Measurements from ENCODE around the gene UNKL.
"Not testable (repeated sequence)": the region's sequence is repeated elsewhere in the genome, so short reads cannot be mapped to it uniquely, and the experiment has no call there.

Gene UNKL

DNA sequence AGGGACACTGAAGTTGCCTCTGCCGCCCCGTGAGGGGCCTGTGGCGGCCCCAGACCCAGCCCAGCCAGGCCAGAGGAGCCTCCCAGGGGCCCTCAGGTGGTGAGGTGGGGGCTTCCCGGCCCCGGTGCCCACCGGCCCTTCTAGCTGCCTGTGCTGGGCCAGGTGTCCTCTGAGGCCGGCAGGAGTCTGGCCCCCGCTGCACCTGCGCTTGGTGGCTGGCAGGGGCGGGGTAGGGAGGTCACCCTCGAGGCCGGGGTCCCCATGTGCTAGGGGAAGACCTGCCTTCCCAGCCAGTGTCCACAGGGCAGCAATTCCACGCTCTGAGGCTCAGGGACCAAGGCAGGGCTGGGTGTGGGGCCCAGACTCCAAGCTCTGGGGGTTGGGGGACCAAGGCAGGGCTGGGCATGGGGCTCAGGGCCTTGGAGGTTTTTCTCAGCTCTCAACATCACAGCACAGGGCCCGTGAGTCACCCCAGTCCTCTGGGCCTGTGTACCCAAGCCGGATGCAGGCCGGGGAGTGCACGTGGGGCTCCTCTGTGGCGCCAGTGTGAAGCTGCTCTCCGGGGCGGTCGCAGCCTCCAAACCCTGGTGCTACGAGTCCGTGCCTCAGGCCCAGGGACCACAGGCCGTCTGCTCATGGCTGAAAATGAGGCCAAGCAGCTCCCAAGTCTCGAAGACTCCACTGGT lies 31.2 kb upstream of the UNKL start:
- DNase-seq (ENCODE audit: low read depth in 1 of 2, low spot score in 1 of 2): no peak

DNA sequence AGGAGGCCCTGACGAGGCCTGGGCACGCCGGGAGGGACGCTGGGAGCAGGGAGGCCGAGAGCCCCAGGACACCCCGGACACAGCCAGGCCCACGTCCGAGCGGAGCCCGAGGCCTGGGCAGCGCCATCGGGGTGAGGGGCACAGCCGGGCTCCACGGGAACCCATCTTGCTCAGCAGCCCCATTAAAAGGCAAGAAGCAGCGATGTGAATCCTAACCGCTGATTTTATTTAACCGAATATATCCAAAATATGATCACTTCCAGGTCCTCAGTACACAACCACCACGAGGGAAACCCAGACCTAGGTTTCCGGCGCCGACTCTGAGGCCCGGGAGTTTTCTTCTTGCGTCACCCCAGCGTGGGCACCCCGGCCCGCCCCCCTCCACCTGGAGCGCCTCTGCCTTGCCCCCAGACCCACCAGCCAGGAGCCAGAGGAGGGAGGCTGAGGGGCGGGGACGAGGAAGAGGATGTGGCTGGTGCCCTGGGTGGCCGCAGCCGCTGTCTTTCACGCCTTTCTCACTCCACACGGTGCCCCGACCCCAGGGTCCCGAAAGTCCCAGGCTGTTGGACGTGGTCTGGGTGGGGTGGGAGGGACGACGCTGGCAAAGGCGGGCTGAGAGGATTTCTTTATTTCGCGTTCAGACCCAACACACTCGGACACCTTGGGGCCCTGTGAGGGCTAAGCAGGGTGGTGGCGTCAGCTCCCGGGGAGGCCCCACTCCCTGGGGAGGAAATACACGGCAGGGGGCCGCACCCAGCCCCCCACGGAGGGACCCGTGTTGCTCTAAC lies 30.4 kb upstream of the UNKL start:
- DNase-seq (ENCODE audit: low read depth in 1 of 2, low spot score in 1 of 2): no peak

DNA sequence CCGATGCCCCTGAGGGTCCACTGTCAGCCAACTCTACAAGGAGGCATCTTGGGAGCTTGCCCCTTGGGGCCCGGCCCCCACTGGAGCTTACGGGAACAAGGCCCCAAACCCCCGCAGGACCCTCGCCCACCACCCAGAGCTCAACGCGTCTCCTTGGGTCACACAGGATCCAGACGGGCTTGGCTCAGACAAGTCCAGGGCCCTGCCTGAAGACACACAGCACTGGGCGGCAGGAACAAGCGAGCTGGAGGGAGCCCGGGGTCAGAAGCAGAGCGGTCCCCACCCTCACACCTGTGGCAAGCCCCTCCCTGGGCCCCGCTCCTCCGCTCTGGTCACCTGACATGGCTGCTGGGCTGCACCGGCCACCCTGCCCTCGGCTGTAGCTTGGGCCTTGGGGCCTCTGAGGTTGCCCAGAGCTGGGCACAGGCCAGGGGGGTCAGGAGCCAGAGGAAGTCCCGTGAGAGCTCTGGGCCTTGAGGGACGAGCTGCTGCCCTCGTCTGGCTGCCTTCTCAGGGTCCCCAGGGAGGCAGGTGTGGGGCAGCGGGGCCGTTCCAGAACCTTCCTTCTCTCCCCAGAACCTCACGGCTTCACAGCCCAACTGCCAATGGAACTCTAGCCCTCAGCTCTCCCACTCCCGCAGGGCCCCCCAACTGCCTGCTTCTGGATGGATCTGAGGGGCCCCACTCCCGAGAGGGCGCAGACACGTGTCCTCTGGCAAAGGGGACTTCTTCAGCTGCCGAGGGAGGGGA lies 29.7 kb upstream of the UNKL start, which contains the start of gene CCDC154:
Gene CCDC154, minus strand, starts transcription at position 577 of the 750 bp plus-strand sequence. Its CDS starts 234 bp downstream, at position 343.
- DNase-seq (ENCODE audit: low read depth in 1 of 2, low spot score in 1 of 2): no peak

DNA sequence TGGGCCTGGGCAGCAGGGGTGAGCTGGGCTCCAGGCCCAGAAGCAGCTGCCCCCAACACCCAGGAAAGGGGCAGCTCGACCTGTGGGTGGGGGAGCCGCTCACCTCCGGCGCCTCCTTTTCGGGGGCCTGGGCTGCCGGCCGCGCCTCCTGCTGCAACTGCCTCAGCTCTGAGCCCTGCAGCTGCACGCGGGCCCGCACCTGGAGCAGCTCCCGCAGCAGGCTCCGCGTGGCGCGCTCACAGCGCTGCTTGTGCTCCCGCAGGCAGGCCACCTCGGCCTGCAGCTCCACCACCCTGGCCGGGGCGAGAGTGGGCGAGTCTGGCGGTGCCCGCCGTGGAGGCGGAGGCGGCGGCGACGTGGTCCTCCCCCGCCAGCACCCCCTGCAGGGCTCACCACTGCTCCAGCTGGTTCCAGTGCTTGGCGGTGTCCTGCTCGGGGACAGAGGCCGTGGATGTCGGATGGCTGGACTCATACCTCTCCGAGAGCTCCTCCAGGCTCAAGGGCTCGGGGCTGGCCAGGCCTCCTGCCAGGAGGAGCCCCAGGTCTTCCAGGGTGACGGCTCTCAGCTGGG lies 29.0 kb upstream of the UNKL start:
- no peak for DNase-seq (ENCODE audit: low read depth in 1 of 2, low spot score in 1 of 2)

DNA sequence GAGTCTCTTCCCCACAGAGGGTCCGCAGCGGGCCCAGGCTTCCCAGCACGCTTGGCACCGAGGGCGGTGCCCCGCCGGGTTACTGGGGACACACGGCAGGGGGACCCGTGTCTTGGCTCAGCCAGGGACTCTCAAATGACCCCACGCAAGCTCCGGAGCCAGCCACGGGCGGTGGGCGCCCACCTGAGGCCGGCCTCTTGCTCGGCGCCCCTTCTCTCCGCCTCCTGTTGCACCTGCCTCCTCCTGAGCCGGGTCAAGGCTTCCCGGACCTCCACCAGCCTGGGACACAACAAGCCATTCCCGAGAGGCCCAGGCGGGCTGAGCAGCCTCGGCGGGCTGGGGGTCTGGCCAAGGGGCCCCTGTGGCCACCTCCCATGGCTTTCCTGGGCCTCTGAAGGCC lies 28.2 kb upstream of the UNKL start:
- no peak for DNase-seq (ENCODE audit: low read depth in 1 of 2, low spot score in 1 of 2)

DNA sequence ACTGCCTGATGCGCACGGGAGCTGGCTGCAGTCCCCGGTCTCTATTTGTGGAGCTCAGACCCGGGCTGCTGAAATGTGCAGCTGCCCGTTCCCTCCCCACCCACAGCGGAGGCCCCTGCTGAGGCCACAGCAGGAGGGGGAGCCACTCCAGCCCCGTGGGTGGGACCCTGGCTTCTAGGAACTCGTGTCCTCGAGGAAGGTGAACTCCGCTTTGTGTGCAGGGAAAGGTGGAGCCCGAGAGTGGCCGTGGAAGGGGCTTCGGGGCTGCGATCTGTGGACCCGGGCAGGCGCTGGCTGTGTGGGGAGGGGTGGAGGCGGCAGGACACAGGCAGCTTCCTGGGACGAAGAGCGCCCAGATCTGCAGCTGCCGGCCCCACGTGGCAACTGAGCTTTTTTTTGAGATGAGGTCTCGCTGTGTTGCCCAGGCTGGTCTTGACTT lies 26.9 kb upstream of the UNKL start:
- no peak for DNase-seq (ENCODE audit: low read depth in 1 of 2, low spot score in 1 of 2)

DNA sequence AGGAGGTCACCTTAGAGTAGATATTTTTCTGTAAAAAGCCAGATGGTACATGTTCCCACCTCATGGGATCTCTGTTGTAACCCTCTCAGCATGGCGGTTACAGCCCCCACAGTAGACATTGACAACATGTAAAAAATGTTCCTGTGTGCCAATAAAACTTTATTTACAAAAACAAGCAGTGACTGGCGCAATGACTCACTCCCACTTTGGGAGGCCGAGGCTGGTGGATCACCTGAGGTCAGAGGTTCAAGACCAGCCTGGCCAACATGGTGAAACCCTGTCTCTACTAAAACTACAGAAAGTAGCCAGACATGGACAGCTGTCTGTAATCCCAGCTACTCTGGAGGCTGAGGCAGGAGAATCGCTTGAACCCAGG lies 25.2 kb upstream of the UNKL start:
- not testable (repeated sequence) for DNase-seq (ENCODE audit: low read depth in 1 of 2, low spot score in 1 of 2)

DNA sequence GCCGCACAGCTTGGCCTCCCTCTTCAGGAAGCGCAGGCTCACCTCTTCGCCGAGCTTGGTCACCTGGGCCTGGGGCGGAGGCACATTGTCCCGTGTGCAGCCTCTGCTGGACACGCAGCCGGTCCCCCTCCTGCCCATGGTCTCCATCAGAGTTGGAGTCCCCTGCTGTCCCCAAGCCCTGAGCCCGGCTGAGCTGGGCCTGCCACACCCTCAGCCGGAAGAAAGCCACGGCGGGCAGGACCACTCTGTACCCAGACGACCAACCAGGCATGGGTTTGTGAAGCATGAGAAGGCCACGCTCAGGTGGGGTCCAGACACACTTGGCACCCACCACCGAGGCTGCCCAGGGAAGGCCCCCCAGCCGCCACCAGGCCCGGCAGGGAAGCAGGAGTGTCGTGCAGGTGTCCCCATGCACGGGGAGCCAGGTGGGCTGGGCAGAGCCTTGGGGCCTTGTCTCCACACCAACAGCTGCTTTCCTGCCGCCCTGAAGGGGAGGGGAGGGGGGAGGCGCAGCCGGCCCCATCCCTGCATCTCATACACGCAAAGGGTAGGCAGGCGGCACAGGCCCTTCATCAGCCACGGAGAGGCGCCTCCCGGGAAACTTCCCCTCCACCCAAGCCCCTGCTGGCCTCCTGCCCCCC lies 24.7 kb upstream of the UNKL start:
- no peak for DNase-seq (ENCODE audit: low read depth in 1 of 2, low spot score in 1 of 2)

DNA sequence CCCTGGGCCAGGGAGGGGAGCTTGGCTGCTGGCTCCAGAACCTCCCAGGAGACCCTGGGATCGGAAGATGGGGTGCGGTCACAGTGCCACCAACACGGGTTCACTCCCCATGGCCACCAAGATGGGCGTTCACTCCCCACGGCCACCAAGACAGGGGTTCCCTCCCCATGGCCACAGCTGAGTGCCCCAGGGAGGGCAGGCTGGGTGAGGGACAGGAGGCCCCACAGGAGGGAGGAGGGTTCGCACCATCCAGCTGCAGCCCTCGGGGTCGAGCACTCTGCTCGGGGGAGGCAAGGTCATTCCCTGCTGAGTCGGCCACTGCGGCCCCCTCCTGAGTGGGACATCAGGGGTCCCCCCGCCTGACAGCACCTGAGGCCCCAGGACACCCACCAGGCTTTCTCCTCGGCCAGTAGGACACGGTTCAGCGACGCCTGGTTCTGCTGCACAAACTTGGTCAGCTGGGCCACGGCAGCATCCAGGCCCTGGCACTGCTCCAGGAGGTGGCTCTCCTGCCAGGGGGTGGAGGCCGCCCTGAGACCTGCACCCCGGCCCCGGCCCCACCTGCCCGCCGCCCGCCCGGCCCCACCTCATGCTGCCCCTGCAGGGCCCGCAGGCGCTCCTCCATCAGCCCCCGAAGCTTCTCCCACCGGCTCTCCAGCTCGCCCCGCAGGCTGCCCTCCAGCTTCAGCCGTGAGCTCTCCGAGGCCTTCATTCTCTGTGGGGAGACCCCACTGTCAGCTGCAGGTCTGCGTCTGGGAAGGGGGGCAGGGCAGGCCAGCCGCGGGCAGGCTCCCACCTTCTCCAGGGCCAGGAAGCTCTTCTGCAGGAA lies 23.9 kb upstream of the UNKL start:
- no peak for DNase-seq (ENCODE audit: low read depth in 1 of 2, low spot score in 1 of 2)

DNA sequence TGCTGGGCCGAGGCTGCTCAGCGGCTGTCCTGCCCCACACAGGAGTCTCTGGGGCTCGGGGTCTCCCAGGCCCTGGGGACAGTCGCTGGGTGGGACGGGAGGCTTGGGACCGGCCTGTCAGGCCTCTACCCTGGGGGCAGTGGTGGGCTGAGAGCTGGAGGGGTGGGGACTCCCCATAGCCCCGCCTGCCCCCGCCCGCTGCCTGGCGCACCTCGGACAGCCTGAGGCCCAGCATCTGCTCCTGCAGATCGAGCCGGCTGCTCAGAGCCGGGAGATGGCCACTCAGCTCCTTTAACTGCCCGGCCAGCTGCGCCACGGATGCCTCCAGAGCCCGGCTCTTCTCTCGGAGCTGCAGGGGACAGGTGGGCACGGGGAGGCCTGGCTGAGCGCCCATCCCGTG lies 23.1 kb upstream of the UNKL start:
- DNase-seq (ENCODE audit: low read depth in 1 of 2, low spot score in 1 of 2): no peak

DNA sequence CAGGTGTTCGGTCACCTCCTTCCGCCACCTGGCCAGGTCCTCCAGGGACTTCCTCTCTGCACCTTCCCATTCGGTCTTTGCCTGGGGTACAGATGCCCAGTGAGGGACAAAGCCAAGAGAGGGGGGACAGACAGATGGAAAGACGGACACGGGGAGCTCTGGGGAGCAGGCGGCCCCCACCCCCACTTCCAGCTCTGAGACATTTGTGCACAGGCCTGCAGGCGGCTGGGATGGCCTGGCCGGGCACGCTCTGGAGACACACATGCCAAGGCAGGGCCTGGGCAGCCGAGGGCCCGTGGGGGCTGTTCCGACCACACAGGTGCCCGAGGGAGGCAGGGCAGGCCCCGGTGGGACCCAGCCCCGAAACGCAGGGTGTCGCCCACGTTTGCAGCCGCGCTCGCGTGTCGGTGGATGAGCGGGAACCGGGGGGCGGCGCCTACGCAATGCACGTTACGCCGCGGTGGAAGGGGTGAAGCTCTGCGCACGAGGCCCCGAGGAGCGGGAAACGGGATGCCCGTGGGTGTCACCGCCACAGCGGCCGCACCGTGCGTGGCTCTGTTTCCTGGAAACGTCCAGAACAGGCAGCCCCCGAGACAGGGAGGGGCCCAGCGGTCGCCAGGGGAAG lies 22.3 kb upstream of the UNKL start:
- DNase-seq (ENCODE audit: low read depth in 1 of 2, low spot score in 1 of 2): no peak

DNA sequence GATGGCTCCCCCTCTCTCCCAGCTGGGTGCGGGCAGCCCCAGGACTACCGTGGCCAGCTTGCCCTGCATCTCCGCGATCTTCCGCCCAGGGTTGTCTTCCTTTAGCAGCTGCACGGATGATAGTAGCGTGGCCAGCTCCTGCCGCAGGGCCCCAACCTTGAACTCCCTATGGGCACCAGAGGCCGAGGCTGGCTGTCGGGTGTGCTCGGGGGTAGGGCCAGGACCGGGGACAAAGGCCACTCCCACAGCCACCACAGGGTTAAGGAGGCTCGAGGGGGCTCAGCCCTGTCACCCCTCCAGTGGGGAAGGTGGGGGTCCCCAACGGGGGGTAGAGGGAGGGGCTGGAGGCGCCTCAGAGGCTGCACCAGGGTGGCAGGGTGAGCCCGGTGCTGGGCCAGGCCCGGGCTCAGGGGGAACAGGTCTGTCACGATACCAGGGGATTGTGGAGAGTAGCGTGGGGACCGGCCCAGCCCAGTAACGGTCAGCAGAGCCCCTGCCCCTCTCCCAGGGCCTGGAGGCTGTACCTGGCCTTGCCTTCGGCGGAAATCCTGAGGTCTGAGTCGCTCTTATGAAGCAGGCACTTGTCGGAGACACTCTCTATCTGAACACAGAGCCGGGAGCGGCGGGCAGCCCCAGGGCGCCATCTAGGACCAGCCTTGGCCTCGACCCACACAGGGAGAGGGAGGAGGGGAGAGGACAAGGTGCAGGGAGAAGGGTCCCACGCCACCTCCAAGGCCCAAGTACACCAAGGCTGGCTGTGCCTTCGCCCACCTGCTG lies 21.6 kb upstream of the UNKL start:
- DNase-seq (ENCODE audit: low read depth in 1 of 2, low spot score in 1 of 2): no peak

DNA sequence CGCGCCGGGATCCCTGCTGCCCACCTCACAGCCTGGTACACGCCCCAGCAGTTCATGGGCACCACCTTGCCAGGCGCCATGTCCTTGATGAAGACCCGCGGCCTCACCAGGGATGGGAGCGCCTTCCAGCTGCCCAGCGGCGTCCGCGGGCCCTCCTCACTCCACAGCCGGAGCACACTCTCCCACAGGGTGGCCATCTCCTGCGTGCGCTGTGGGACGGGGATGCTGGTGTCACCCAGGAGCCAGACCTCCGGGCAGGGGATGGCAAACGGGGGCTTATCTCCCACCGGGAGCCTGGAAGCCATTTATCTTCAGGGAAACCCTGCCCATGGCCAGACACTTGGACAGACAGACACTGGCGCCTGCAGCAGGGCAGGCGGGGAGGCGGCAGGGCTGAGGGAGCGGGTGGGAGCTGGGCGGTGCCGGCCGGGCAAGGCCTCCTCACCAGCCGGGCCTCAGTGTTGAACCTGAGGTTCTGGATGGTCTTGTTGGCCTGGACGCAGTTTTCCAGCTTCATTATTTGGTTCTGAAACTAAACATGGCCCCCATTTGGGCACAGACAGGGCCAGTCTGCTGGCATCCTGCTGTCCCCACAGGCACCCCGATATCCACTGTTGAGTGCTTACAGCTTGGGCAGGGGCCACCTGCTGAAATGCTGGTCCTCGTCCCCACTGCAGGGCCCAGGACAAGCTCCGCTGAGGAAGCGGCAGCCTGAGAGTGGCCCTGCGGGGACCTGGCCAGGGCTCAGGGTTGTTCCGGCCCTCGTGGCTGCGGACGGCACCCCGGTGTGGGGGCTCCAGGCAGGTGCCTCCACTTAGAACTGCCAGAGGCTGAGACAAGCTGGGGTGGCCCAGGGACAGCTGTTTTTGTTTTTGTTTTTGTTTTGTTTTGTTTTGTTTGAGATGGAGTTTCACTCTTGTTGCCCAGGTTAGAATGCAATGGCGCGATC lies 20.4 kb upstream of the UNKL start:
- DNase-seq (ENCODE audit: low read depth in 1 of 2, low spot score in 1 of 2): no peak

DNA sequence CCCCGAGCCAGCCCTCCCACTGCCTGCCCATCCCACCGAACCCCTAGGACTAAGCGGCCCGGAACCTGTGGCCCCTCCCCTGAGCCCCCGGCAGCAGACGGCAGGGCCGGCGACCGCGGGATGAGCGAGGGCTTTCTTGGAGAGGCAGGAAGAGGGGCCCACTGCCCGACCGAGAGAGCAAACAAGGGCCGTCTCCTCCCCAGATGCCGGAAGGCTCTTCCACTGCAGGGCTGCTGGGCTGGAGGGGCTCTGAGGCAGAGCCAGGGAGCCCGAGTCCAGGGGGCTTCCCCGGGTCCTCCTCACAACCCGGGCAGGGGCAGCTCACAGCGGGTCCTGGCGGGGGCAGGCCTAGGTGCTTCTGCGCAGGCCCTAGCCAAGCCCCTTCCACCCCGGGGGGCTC lies 19.3 kb upstream of the UNKL start:
- no peak for DNase-seq (ENCODE audit: low read depth in 1 of 2, low spot score in 1 of 2)

DNA sequence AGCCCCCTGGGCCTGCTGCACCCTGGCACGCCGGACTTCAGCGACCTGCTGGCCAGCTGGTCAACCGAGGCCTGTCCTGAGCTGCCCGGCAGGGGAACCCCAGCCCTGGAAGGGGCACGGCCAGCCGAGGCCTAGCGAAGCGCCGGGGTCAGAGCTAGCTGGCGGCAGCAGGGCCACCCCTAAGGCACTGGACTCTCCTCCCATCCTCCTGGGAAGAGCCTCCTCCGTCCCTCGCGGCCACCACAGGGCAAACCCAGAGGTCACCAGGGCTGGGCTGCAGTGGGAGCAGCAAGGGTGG lies 18.7 kb upstream of the UNKL start:
- no peak for DNase-seq (ENCODE audit: low read depth in 1 of 2, low spot score in 1 of 2)

DNA sequence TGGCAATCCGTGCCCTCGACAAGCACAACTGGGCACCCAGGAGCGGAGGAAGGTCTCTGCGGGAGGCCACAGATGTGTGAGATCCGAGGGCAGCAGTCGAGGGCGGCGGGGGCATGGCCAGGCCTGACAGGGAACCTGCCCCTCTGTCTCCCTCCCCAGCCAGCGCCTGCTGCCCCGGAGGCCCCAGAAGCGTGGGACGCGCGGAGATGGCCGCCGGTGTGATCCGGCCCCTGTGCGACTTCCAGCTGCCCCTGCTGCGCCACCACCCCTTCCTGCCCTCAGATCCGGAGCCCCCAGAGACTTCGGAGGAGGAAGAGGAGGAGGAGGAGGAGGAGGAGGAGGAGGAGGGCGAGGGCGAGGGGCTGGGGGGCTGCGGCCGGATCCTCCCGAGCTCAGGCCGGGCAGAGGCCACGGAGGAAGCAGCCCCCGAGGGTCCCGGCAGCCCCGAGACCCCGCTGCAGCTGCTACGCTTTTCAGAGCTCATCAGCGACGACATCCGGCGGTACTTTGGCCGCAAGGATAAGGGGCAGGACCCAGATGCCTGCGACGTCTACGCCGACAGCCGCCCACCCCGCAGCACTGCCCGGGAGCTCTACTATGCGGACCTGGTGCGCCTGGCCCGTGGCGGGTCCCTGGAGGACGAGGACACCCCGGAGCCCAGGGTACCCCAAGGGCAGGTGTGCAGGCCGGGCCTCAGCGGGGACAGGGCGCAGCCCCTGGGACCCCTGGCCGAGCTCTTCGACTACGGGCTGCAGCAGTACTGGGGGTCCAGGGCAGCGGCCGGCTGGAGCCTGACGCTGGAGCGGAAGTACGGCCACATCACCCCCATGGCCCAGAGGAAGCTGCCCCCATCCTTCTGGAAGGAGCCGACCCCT lies 18.1 kb upstream of the UNKL start:
- no peak for DNase-seq (ENCODE audit: low read depth in 1 of 2, low spot score in 1 of 2)
